GDM1 (cell line): ENCODE results near the gene OR13C5.
"Not testable (repeated sequence)": the region's sequence is repeated elsewhere in the genome, so short reads cannot be mapped to it uniquely, and the experiment has no call there.

Source experiments
- DNase-seq: peaks from one replicate; lab custom pipeline; 2025; lab: John Stamatoyannopoulos, UW

The OR13C5 gene

DNA sequence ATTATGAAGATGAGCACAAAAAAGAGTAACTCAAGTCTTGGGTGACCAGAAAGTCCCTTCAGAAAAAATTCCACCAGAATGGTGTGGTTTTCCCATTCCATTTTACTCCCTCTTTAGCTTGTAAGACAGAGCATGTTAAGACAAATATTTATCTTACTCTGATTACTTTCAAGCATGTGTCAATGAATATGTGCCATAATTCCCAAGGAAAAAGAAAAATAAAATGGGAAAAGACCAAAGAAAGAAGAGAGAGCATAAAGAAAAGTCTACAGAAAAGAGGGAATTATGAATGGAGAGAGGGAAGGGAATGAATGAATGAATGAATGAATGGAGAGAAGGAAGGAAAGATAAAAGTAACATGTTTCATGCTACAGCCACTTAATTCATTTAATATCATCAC lies at the start of gene OR13C5:
Gene OR13C5 (minus strand): TSS at position 101 of the 400 bp plus-strand sequence. CDS start 0 bp downstream, at position 101.
- not testable (repeated sequence) for DNase-seq

- DNase-seq: no peak
These were observed 36.2 kb upstream of the OR13C5 start for GRCh38 chr9:104635456-104635855.

- no peak for DNase-seq
These were observed 34.8 kb upstream of the OR13C5 start for GRCh38 chr9:104633976-104634520.

GRCh38 chr9:104625964-104626363 lies 26.8 kb upstream of the OR13C5 start:
- DNase-seq: not testable (repeated sequence)

GRCh38 chr9:104618104-104618503 lies 18.9 kb upstream of the OR13C5 start, which contains the start of gene OR13C9:
TSS of gene OR13C9 (minus strand) at chr9:104618204. CDS start at chr9:104618204, 0 bp downstream.
- no peak for DNase-seq

DNA sequence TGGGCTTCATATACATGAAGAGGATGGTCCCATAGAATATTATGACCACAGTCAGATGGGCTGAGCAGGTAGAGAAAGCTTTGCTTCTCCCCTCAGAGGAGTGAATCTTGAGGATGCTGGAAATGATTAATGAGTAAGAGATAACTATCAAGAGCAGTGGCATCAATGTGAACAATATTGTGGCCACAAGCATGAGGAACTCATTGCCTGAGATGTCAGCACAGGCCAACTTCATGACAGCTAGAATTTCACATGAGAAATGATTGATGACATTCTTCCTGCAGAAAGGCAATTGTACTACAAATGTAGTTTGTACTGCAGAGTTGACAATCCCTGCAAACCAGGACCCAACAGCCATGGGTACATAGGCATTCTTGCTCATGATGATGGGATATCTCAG lies 18.2 kb upstream of the OR13C5 start:
- DNase-seq: no peak

- DNase-seq: no peak
These were observed 12.0 kb upstream of the OR13C5 start for GRCh38 chr9:104611213-104611612.

GRCh38 chr9:104608336-104608735 lies 9.1 kb upstream of the OR13C5 start:
- DNase-seq: no peak

- DNase-seq: no peak
These were observed 6.9 kb upstream of the OR13C5 start for GRCh38 chr9:104606152-104606551.

- not testable (repeated sequence) for DNase-seq
These were observed 6.3 kb upstream of the OR13C5 start, which contains the start of gene OR13C2 for GRCh38 chr9:104605527-104605926. TSS of gene OR13C2 (minus strand) at chr9:104605627. CDS start at chr9:104605627, 0 bp downstream.

- no peak for DNase-seq
These were observed 5.6 kb upstream of the OR13C5 start for GRCh38 chr9:104604801-104605200.

DNA sequence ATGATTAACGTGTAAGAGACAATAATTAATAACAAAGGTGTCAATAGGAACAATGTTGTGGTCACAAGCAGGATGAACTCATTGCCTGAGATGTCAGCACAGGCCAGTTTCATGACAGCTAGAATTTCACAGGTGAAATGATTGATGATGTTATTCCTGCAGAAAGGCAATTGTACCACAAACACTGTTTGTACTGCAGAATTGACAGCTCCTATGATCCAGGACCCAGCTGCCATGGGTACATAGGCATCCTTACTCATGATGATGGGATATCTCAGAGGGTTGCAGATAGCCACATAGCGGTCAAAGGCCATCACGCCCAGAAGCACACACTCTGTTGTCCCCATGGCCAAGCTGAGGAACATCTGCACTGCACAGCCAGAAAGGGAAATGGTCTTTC lies 464 bp downstream of the OR13C5 start:
- DNase-seq: not testable (repeated sequence)

DNA sequence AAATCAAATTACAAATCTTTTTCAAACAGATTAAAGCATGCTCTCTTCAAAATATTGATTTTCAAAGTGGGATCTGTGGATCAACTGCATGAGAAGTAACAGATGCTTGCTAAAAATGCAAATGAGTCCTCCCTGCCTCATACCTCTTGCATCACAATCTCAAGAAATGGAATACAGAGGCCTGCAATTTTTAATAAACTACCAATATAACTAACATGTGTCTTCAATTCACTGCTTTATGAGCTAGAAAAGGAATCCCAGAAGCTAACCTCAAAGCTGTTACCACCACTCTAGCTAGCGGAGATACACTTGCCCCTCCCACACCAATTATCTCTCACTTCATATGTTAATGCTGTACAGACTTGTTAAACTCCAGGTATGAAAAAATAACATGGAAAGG lies 9.6 kb downstream of the OR13C5 start:
- no peak for DNase-seq

- no peak for DNase-seq
These were observed 12.6 kb downstream of the OR13C5 start for GRCh38 chr9:104586496-104587180.

- no peak for DNase-seq
These were observed 18.7 kb downstream of the OR13C5 start for GRCh38 chr9:104580562-104580961.

GRCh38 chr9:104577263-104577662 lies 21.9 kb downstream of the OR13C5 start:
- DNase-seq: no peak

- DNase-seq: no peak
These were observed 23.8 kb downstream of the OR13C5 start for GRCh38 chr9:104575456-104575855.

GRCh38 chr9:104572612-104573011 lies 26.6 kb downstream of the OR13C5 start:
- no peak for DNase-seq

- no peak for DNase-seq
These were observed 30.3 kb downstream of the OR13C5 start, which contains the start of gene OR13C8 for GRCh38 chr9:104568868-104569267. TSS of gene OR13C8 (plus strand) at chr9:104569168. CDS start at chr9:104569168, 0 bp downstream.

DNA sequence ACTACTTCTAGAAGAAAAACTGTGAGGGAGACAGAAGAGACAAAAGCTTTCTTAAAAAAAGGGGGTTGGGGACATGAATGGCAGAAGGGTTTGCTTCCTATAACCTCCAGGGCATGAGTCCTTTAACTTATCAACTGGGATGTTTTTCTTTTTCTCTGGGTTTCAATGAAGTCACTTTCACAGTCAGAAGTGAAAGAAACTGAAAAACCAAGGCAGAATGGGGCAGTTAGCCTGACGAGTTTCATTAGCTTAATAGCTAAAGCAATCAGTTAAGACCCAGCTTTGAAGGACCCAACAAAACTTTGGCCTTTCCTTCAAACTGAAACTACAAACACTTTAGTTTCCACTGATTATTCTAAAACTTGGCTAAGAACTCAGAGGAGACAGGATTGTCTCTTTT lies 34.9 kb downstream of the OR13C5 start:
- no peak for DNase-seq

- DNase-seq: no peak
These were observed 42.2 kb downstream of the OR13C5 start for GRCh38 chr9:104556830-104557634.

DNA sequence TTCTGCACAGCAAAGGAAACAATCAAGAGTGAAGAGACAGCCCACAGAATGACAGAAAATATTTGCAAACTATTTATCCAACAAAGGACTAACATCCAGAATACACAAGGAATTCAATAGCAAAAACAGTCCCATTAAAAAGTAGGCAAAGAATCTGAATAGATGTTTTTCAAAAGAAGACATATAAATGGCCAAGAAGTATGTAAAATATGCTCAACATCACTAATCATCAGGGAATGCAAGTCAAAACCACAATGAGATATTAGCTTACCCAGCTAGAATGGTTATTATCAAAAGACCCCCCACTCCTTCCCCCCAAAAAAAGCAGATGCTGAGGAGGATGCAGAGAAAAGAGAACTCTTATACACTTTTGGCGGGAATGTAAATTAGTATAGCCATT lies 43.7 kb downstream of the OR13C5 start:
- no peak for DNase-seq

- DNase-seq: no peak
These were observed 46.0 kb downstream of the OR13C5 start for GRCh38 chr9:104553261-104553660.
